RWPE1 (cell line): ENCODE results near the gene HAUS5.
"Not testable (repeated sequence)": the region's sequence is repeated elsewhere in the genome, so short reads cannot be mapped to it uniquely, and the experiment has no call there.

ENCODE experiments used
- CTCF ChIA-PET: fragments of 350-600 bp; sonication (Branson Sonifier 250); formaldehyde crosslinking; extraction: SDS; loops from one replicate; lab custom pipeline; 2021; lab: Yijun Ruan, JAX
- POLR2A ChIA-PET: fragments of 400-600 bp; formaldehyde crosslinking; extraction: SDS; loops from one replicate; lab custom pipeline; 2020; ENCODE audit warnings: antibody characterized with exemption; ENCODE audit not compliant: low non-redundant PET; lab: Yijun Ruan, JAX
- DNase-seq: peaks from one replicate; pipeline ENCODE4 v3.0.0; 2012; ENCODE audit warnings: low spot score
- H3K27ac ChIP-seq: fragments of 450-650 bp; 2 replicates; pipeline ENCODE4 v1.5.1; 2017
- CTCF ChIP-seq: fragments of 450-650 bp; conservative IDR thresholded peaks from 2 replicates; pipeline ENCODE4 v1.5.1; 2017; ENCODE audit warnings: low read depth, mild to moderate bottlenecking

Gene HAUS5

GRCh38 chr19:35644206-35644986 is 31.9 kb downstream of the HAUS5 start:
- peak; percentile 97 for DNase-seq
- POLR2A ChIA-PET = no interaction called here

GRCh38 chr19:35644987-35645679 is 32.6 kb downstream of the HAUS5 start:
- no peak for TF ChIP-seq CTCF
- peak; percentile 54 for DNase-seq
- CTCF ChIA-PET = interaction anchor here (0.6 kb wide), 1 partner anchor 90 kb away, joined by 4 read pairs; no protein-coding TSS in a partner anchor
- H3K27ac ChIP-seq = peak overlapping the region; percentile 95
- POLR2A ChIA-PET = no interaction called here

More at GRCh38 chr19:35644206-35644986, 31.9 kb downstream of the HAUS5 start:
- peak overlapping the region; percentile 95 for H3K27ac ChIP-seq
- TF ChIP-seq CTCF = no peak
- CTCF ChIA-PET = interaction anchor here (0.6 to 1.1 kb wide), 2 partner anchors 89 to 134 kb away, joined by 4 to 5 read pairs; no protein-coding TSS in a partner anchor

- ChIA-PET POLR2A (no interaction called here), CTCF (no interaction called here)
- no peak for TF ChIP-seq CTCF
- no peak for DNase-seq
- peak overlapping the region; percentile 95 for H3K27ac ChIP-seq
Observed at GRCh38 chr19:35645680-35646511, 33.4 kb downstream of the HAUS5 start.

GRCh38 chr19:35648017-35648961 is 35.8 kb downstream of the HAUS5 start, which contains the start of gene COX6B1:
COX6B1 (plus strand) TSS chr19:35648323; CDS start chr19:35651244, 2,921 bp downstream.
- ChIA-PET CTCF (interaction anchor here (0.5 kb wide), 1 partner anchor 1716 kb away, joined by 4 read pairs; no protein-coding TSS in a partner anchor), POLR2A (interaction anchor here (0.5 to 0.7 kb wide), 2 partner anchors 11 to 44 kb away, joined by 3 to 8 read pairs; no protein-coding TSS in a partner anchor)
- DNase-seq = peak; percentile 98
- no peak for TF ChIP-seq CTCF
- H3K27ac ChIP-seq = peak within 1 kb of the TSS; percentile 80

- peak overlapping the region; percentile 18; the same call in 1 of the 2 replicates for H3K27ac ChIP-seq
- no peak for DNase-seq
- CTCF ChIA-PET = no interaction called here
- no peak for TF ChIP-seq CTCF
- POLR2A ChIA-PET = no interaction called here
Observed at GRCh38 chr19:35650581-35650980, 38.0 kb downstream of the HAUS5 start.

- DNase-seq, H3K27ac ChIP-seq, CTCF ChIA-PET: not testable (repeated sequence)
- POLR2A ChIA-PET = interaction anchor here (0.6 kb wide), 1 partner anchor 42 kb away, joined by 5 read pairs; no protein-coding TSS in a partner anchor
Observed at GRCh38 chr19:35654828-35655227, 42.3 kb downstream of the HAUS5 start.
